Right lobe of liver (tissue), 4 donors: ENCODE data around the gene KCNQ1.

ENCODE experiments used
- POLR2A ChIP-seq: fragments of 450-650 bp; IDR thresholded peaks from one replicate; pipeline ENCODE4 v1.6.1; 2017; ENCODE audit warnings: antibody characterized with exemption, mild to moderate bottlenecking
- TF ChIP-seq, protein P1 (sequence below), 4 donors: fragments of 200-600 bp in 3 of 4; fragments of 450-650 bp in 1 of 4; IDR thresholded peaks; one replicate each; pipeline versions ENCODE4 v1.5.1 to v1.8.0; 2016 to 2022; ENCODE audit warnings: antibody characterized with exemption in 4 of 4, mild to moderate bottlenecking in 2 of 4
- donor health status: DM: no; HTN: no; CAD: no.
- donor health status: DM: no; HTN: no; CAD: no.
- donor health status: DM: no; HTN: yes; CAD: no.

DNA sequence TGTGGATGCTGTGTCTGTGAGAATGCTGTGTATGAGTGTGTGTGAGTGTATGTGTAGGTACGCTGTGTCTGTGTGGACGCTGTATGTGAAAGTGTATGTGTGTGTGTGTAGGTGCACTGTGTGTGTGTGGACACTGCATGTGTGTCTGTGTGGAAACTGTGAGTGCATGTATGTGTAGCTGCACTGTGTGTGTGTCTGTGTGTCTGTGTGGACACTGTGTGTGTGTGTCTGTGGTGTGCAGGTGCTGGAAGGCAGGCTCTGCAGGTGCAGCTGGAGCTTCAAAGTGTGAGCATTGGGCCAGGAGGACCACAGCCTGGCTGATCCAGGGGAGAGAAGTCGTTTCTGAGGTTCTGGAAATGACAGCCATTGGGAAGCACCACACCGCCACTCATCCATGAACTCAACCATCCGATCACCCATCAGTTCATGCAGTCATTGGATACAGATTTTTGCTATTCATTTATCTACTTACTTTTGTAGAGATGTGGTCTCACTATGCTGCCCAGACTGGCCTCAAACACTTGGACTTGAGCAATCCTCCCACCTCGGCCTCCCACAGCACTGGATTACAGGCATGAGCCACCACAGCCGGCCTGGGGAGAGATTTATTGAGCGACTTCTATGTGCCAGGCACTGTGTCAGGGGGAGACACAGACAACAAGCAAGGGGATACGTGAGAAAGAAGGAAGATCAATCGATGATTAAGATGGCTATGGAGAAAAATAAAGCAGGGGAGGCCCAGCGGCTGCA lies 10.1 kb upstream of the KCNQ1 start:
- TF ChIP-seq, protein P1, sequence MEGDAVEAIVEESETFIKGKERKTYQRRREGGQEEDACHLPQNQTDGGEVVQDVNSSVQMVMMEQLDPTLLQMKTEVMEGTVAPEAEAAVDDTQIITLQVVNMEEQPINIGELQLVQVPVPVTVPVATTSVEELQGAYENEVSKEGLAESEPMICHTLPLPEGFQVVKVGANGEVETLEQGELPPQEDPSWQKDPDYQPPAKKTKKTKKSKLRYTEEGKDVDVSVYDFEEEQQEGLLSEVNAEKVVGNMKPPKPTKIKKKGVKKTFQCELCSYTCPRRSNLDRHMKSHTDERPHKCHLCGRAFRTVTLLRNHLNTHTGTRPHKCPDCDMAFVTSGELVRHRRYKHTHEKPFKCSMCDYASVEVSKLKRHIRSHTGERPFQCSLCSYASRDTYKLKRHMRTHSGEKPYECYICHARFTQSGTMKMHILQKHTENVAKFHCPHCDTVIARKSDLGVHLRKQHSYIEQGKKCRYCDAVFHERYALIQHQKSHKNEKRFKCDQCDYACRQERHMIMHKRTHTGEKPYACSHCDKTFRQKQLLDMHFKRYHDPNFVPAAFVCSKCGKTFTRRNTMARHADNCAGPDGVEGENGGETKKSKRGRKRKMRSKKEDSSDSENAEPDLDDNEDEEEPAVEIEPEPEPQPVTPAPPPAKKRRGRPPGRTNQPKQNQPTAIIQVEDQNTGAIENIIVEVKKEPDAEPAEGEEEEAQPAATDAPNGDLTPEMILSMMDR (IDR thresholded peaks at IDR 0.05) = no peak
- no peak for TF ChIP-seq POLR2A
